HG03025 (cell line): ENCODE measurements around the gene ATP23.

ENCODE experiments used
- ATAC-seq: cut with Tn5 transposase; IDR thresholded peaks from one replicate; pipeline ENCODE4 v1.9.1; 2021; ENCODE audit warnings: mild to moderate bottlenecking, moderate library complexity; ENCODE audit not compliant: unreplicated experiment, low FRiP score

The ATP23 gene

GRCh38 chr12:57965766-57966165, 24.4 kb downstream of the ATP23 start:
- no peak for ATAC-seq

DNA sequence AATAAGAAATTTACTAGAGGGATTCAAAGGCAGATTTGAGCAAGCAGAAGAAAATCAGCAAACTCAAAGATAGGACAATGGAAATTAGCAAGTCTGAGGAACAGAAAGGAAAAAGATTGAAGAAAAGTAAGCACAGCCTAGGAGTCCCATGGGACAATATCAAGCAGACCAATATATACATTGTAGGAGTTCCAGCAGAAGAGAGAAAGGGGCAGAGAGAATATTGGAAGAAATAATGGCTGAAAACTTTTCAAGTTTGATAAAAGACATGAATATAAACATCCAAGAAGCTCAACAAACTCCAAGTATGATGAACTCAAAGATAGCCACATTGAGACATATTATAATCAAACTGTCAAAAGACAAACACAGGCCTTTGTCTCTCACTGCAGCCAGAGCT, 25.2 kb downstream of the ATP23 start:
- no peak for ATAC-seq

- no peak for ATAC-seq
Measured at GRCh38 chr12:57983146-57983857, 41.9 kb downstream of the ATP23 start.

DNA sequence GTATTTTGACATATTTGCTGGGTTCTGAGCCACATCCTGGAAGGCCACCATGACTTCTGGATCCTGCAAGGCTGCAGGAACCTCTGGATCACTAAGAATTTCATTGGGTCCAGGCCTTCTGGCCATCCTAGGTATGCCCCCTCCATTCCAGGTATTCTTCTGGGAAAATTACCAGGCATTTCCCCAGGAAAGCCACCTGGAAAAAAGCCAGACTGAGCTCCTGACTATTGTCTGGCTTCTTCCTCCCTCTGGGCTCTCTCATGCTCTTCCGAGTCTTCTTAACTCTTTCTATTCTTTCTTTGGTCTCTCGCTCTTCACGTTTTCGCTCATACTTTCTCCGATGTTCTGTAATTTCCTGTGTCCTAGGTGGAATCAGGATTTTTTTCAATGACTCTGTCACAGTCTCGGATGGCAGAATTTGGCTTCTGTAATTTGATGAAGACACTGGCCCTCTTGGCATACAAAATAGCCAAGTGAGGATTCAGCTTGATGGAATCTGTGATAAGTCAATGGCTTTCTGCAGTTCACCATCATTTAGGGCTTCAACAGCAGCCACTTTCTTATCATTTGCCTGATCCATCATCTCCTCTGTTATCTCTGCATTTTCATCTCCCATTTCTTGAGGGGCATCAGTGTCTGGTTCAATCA, 42.6 kb downstream of the ATP23 start:
- ATAC-seq: no peak

GRCh38 chr12:57984629-57985151, 43.3 kb downstream of the ATP23 start:
- no peak for ATAC-seq

DNA sequence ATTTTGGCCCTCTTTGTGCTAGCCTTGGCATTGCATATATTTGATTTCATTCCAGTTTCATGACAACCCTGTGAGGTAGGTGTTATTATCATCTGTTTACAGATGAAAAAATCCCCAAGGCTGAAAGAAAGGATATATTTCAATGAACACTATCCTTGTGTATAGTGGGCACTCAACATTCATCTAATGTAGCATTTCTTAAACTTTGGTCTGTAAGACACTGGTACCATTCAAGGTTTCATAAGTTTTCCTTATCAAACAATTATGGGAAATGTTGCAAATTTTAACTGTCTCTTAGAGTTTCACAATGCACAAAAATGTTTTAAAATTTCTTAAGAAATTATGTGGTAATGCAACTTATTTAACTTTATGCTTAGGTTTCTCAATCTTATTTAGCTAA, 44.3 kb downstream of the ATP23 start:
- no peak for ATAC-seq

DNA sequence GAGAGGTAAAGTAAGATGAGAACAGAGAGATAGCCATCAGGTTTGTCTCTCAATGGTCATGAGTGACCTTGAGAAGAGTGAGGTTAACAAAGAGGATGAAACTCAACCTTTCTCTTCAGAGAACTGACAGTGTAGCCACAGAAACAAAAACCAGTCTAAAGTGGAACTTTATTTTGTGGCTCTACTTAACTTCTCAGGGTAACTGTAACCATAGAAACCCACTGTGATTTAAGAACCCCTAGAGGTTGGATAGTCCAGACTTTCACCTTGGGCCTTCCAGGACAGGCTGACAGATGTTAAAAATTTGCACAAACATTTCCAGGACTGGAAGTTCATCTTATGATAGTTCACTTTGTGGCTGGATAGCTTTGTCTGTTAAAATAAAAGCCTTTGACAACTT, 48.5 kb downstream of the ATP23 start:
- no peak for ATAC-seq

DNA sequence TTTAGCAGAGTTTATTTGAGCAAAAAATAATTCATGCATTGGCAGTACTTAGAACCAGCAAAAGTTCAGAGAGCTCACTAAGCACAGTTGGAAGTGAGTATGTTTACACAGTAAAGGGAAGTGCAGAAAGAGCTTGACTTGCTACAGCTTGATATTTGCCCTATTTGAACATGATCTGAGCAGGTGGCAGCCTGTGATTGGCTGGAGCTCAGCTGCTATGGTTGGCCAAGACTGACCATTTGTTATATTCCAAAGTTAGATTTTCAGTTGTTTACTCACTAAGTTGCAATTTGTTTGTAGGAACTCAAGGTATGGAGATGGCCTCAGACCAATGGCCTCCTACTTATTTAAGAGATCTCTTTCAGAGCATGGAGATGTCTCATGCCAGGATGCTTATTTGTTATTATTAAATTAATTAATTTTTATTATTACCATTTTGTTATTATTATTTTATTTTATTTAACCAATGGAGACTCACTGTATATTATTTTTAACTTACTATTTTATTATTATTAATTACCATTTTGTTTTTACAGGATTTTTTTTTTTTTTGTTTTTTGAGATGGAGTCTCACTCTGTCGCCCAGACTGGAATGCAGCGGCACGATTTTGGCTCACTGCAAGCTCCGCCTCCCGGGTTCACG, 49.0 kb downstream of the ATP23 start:
- no peak for ATAC-seq

DNA sequence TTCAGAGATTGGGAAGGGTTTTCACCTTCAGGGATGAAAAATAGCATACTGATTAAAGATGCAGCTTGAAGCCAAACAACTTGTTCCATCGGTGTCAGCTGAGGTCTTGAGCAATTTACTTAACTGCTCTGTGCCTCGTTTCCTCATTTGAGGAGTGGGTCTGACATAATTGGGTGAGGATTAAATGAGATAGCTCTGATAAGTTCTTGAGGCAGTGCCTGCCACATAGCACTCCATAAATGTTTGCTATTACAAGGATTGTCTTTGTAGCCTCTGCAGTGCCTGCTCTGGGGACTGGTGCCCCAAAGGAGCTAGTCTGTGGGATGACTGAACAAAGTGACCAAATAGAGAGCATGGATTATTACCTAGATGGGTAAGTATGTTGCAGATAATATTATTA, 50.6 kb downstream of the ATP23 start:
- ATAC-seq: no peak

- no peak for ATAC-seq
Measured at GRCh38 chr12:57993030-57993429, 51.7 kb downstream of the ATP23 start.

- ATAC-seq: no peak
Measured at GRCh38 chr12:57993834-57994233, 52.5 kb downstream of the ATP23 start.

- no peak for ATAC-seq
Measured at GRCh38 chr12:57996520-57996919, 55.2 kb downstream of the ATP23 start.

- no peak for ATAC-seq
Measured at GRCh38 chr12:57998251-57998650, 56.9 kb downstream of the ATP23 start.

DNA sequence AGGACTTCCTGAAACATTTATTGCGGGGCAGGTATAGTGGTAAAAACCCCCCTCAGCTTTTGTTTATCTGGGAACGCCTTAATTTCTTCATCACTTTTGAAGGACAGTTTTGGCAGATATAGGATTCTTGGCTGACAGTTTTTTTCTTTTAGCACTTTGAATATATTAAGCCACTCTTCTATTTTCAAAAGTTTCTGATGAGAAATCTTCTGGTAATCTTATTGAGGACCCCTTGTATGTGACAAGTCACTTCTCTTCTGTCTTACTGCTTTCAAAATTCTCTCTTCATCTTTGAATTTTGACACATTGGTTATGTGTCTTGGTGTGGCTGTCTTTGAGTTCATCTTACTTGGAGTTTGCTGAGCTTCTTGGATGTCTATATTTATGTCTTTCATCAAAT, 59.1 kb downstream of the ATP23 start:
- no peak for ATAC-seq

DNA sequence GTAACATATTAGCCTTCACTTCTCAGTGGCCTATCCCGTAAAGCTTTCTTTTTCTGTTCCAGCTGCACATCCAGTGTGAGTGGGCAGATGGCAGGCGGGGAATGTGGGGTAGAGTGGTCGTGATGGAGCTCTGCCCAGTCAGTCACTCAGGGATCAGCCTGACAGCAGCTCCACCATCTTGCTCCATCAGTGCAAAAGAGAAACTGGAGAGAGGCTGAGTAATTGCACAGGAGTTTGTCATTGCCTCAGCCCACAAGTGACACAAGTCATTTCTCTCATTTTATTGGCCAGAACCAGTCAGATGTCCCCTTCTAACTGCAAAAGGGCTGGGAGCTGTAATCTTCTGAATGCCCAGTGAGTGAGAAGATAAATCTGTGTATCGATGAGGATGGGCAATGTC, 66.5 kb downstream of the ATP23 start:
- no peak for ATAC-seq

DNA sequence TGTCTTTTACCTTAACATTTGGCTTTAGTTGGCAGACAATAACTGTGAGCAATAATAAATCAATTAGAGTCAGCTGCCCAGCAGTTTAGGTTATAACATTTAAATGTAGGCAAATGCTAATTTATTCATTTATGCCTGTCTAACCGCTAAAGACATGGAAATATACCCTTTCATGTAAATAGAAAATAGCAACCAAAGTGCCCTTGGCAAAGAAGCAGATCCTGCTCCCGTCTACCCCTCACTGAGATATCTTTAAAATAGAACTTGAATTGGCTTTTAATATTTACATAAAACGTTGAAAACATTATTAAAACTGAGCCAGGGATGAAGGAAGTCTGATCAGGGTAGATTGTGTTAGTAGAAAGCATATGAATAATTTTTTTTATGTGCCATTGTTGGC, 67.3 kb downstream of the ATP23 start:
- ATAC-seq: no peak
